Glutamatergic neuron (in vitro differentiated cells): Measurements from ENCODE around the gene ELMO3. TPM values are rescaled to one million over a fixed set of nuclear protein-coding genes. Genes with fewer than 3 reads are reported as not detected.

Source experiments
- DNase-seq: peaks from one replicate; pipeline ENCODE4 v3.0.0; 2022
- H3K27ac Mint-ChIP-seq: one replicate; pipeline ENCODE4 v1.8.0; 2020; ENCODE audit warnings: mild to moderate bottlenecking, mixed read lengths, inconsistent platforms; ENCODE audit not compliant: unreplicated experiment
- H3K27me3 Mint-ChIP-seq: one replicate; pipeline ENCODE4 v1.8.0; 2020; ENCODE audit warnings: mild to moderate bottlenecking, moderate library complexity, mixed read lengths, inconsistent platforms; ENCODE audit not compliant: unreplicated experiment
- H3K36me3 Mint-ChIP-seq: one replicate; pipeline ENCODE4 v1.8.0; 2020; ENCODE audit warnings: mild to moderate bottlenecking, mixed read lengths, inconsistent platforms; ENCODE audit not compliant: unreplicated experiment
- H3K4me1 Mint-ChIP-seq: one replicate; pipeline ENCODE4 v1.8.0; 2020; ENCODE audit warnings: mild to moderate bottlenecking, low read depth, mixed read lengths, inconsistent platforms; ENCODE audit not compliant: unreplicated experiment
- H3K4me3 Mint-ChIP-seq: one replicate; pipeline ENCODE4 v1.8.0; 2020; ENCODE audit warnings: mild to moderate bottlenecking, mixed read lengths, inconsistent platforms; ENCODE audit not compliant: unreplicated experiment
- H3K9me3 Mint-ChIP-seq: one replicate; pipeline ENCODE4 v1.8.0; 2020; ENCODE audit warnings: mild to moderate bottlenecking, moderate library complexity, mixed read lengths, inconsistent platforms; ENCODE audit not compliant: unreplicated experiment
- CTCF ChIP-seq: fragments of 200-600 bp; sonication (generic); IDR thresholded peaks from one replicate; pipeline ENCODE4 v1.5.0; 2021; ENCODE audit not compliant: partially characterized antibody, unreplicated experiment
- microRNA-seq: library from miRNA; unstranded; fragments of <30 nt; microRNA quantifications from one replicate; pipeline ENCODE4, GENCODE V29; 2020; ENCODE audit not compliant: unreplicated experiment
- total RNA-seq: library from RNA; stranded (reverse); fragmentation: NEBNext Ultra II Directional; extraction: Animal tissue kit (Norgen Biotek cat#: 25700); gene quantifications from one replicate; pipeline ENCODE4 v1.2.1, GENCODE V29; 2021; ENCODE audit not compliant: unreplicated experiment

ELMO3 gene
- total RNA-seq, 1 donor from 2014 or later = 2.1 TPM

- DNase-seq = no peak
- Mint-ChIP-seq H3K4me1 (peaks cover 20% of the 10 kb centered on the region), H3K9me3 (peaks cover 13% of the 10 kb centered on the region), H3K27me3 (peaks cover 24% of the 10 kb centered on the region), H3K4me3 (peak overlapping the region; percentile 87), H3K36me3 (peaks cover 5% of the 10 kb centered on the region), H3K27ac (no peak overlapping the region)
- no peak for TF ChIP-seq CTCF
Measured at GRCh38 chr16:67250045-67250327, 51.1 kb downstream of the ELMO3 start.

- H3K4me1 Mint-ChIP-seq = peaks cover 14% of the 10 kb centered on the region
- H3K36me3 Mint-ChIP-seq = peaks cover 5% of the 10 kb centered on the region
- H3K27ac Mint-ChIP-seq = peak overlapping the region; percentile 64
- no peak overlapping the region for H3K4me3 Mint-ChIP-seq
- peaks cover 19% of the 10 kb centered on the region for H3K27me3 Mint-ChIP-seq
- H3K9me3 Mint-ChIP-seq = peaks cover 10% of the 10 kb centered on the region
- no peak for TF ChIP-seq CTCF
- peak; percentile 44 for DNase-seq
Measured at GRCh38 chr16:67252609-67253497, 53.9 kb downstream of the ELMO3 start.

Small RNAs within 50 kb of the gene (microRNA-seq; reads per million reads assigned to microRNA genes)
- gene MIR328 = 574 reads per million, percentile 86 among the genes with 10 or more reads in this experiment

Other genes with a start within 250 kb of the ELMO3 start
- gene CES3, start 237.9 kb upstream of the ELMO3 start, total RNA-seq = 4.1 TPM
- gene CES4A, start 210.5 kb upstream of the ELMO3 start, total RNA-seq = 3.6 TPM
- gene CBFB, start 170.0 kb upstream of the ELMO3 start, total RNA-seq = 168 TPM
- 27.1 TPM for gene PHAF1, start 89.2 kb upstream of the ELMO3 start, total RNA-seq
- 1.0 TPM for gene B3GNT9, start 48.1 kb upstream of the ELMO3 start, total RNA-seq
- gene TRADD, start 39.2 kb upstream of the ELMO3 start, total RNA-seq = 1.0 TPM
- gene FBXL8, start 39.2 kb upstream of the ELMO3 start, total RNA-seq = 3.1 TPM
- 7.2 TPM for gene HSF4, start 34.4 kb upstream of the ELMO3 start, total RNA-seq
- gene NOL3, start 28.6 kb upstream of the ELMO3 start, total RNA-seq = 8.8 TPM
- gene MATCAP1, start 15.2 kb upstream of the ELMO3 start, total RNA-seq = 197 TPM
- 3.6 TPM for gene EXOC3L1, start 9.0 kb upstream of the ELMO3 start, total RNA-seq
- gene E2F4, start 7.0 kb upstream of the ELMO3 start, total RNA-seq = 64.3 TPM
- gene TMEM208, start 28.0 kb downstream of the ELMO3 start, total RNA-seq = 42.6 TPM
- gene FHOD1, start 48.4 kb downstream of the ELMO3 start, total RNA-seq = 18.8 TPM
- gene SLC9A5, start 49.8 kb downstream of the ELMO3 start, total RNA-seq = 1.4 TPM
- gene PLEKHG4, start 80.4 kb downstream of the ELMO3 start, total RNA-seq = 3.4 TPM
- gene KCTD19, start 127.6 kb downstream of the ELMO3 start, total RNA-seq = 1.0 TPM
- gene LRRC36, start 127.7 kb downstream of the ELMO3 start, total RNA-seq = not detected
- 21.7 TPM for gene TPPP3, start 194.4 kb downstream of the ELMO3 start, total RNA-seq
- 4.6 TPM for gene ZDHHC1, start 217.3 kb downstream of the ELMO3 start, total RNA-seq
- gene HSD11B2, start 232.0 kb downstream of the ELMO3 start, total RNA-seq = 6.0 TPM